LNCAP (cell line): Measurements from ENCODE around the gene PLPP1.

Experiments used
- CTCF ChIP-seq: fragments of 450-650 bp; IDR thresholded peaks from 2 replicates; pipeline ENCODE4 v1.5.1; 2017; ENCODE audit warnings: mild to moderate bottlenecking

Gene PLPP1

GRCh38 chr5:55391707-55392106, 143.1 kb downstream of the PLPP1 start:
- TF ChIP-seq CTCF: no peak

- no peak for TF ChIP-seq CTCF
Observed at GRCh38 chr5:55387865-55388264, 146.9 kb downstream of the PLPP1 start.

GRCh38 chr5:55386356-55386755, 148.4 kb downstream of the PLPP1 start:
- TF ChIP-seq CTCF: no peak

- TF ChIP-seq CTCF: no peak
Observed at GRCh38 chr5:55385846-55386245, 148.9 kb downstream of the PLPP1 start.

GRCh38 chr5:55385227-55385626, 149.5 kb downstream of the PLPP1 start:
- TF ChIP-seq CTCF: no peak

- TF ChIP-seq CTCF: no peak
Observed at GRCh38 chr5:55384072-55384471, 150.7 kb downstream of the PLPP1 start.

GRCh38 chr5:55383254-55383653, 151.5 kb downstream of the PLPP1 start:
- TF ChIP-seq CTCF: no peak

- TF ChIP-seq CTCF: no peak
Observed at GRCh38 chr5:55377810-55378209, 157.0 kb downstream of the PLPP1 start.
